Erythroblast (primary cell): Measurements from ENCODE around the gene CASD1.

Source experiments
- DNase-seq, 2 experiments: peaks; one replicate each; lab custom pipeline; 2025; lab: John Stamatoyannopoulos, UW
- GATA1 ChIP-seq: IDR thresholded peaks from 2 replicates; pipeline ENCODE4 v1.6.1; 2011; ENCODE audit warnings: low read depth, mild to moderate bottlenecking, control low read depth, low read length, moderate library complexity
- POLR2A ChIP-seq: IDR thresholded peaks from 2 replicates; pipeline ENCODE4 v1.6.1; 2011; ENCODE audit warnings: mild to moderate bottlenecking, low read length

CASD1 gene

GRCh38 chr7:94532676-94533075 lies 23.1 kb downstream of the CASD1 start:
- DNase-seq = no peak
- no peak for TF ChIP-seq POLR2A
- TF ChIP-seq GATA1 = no peak

- DNase-seq = no peak
- TF ChIP-seq GATA1 (no peak), POLR2A (no peak)
Observed at GRCh38 chr7:94540428-94540827, 30.8 kb downstream of the CASD1 start.

- DNase-seq = no peak
Observed at GRCh38 chr7:94547126-94547525, 37.5 kb downstream of the CASD1 start.

DNA sequence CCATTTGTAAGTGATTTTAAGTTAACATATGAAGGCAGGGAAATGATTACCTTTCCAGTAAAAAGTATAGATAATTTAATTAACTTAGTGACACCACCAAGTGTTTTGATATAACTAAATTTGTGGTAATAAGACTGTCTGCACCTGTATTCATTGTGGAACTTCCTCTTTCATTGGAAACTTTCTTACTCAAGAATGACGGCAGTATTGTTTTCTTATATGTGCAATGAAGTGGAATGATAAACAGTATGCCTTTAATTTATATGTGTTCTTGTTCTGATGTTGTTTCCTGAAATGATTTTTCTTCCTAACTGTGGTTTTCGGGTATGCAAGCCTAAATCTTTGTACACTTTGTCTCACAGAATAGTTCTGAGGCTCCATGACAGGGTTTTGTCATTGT lies 46.4 kb downstream of the CASD1 start:
- no peak for DNase-seq
- TF ChIP-seq POLR2A (no peak), GATA1 (no peak)

More at GRCh38 chr7:94547126-94547525, 37.5 kb downstream of the CASD1 start:
- no peak for TF ChIP-seq GATA1
- TF ChIP-seq POLR2A = no peak

DNA sequence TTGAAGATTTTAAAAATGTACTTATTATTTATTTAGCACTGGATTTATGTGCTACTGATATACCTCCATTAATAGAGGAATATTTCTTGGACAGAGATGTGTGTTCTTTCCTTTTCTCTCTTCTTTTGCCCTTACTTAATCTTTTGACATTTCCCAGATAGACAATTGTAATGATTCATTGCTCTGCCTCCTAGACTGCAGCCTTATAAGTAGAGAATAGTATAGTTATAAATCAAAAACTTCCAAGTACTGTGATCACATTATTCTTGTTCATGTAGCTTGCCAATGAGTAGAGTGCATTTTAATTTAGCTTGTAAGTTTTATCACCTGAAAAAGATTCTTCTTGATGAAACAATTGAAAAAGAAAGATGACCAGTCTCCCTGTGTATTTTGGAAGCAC lies 47.6 kb downstream of the CASD1 start:
- TF ChIP-seq GATA1 = no peak
- TF ChIP-seq POLR2A = no peak
- no peak for DNase-seq

- DNase-seq = no peak
- TF ChIP-seq GATA1 (no peak), POLR2A (no peak)
Observed at GRCh38 chr7:94559972-94560371, 50.4 kb downstream of the CASD1 start.

DNA sequence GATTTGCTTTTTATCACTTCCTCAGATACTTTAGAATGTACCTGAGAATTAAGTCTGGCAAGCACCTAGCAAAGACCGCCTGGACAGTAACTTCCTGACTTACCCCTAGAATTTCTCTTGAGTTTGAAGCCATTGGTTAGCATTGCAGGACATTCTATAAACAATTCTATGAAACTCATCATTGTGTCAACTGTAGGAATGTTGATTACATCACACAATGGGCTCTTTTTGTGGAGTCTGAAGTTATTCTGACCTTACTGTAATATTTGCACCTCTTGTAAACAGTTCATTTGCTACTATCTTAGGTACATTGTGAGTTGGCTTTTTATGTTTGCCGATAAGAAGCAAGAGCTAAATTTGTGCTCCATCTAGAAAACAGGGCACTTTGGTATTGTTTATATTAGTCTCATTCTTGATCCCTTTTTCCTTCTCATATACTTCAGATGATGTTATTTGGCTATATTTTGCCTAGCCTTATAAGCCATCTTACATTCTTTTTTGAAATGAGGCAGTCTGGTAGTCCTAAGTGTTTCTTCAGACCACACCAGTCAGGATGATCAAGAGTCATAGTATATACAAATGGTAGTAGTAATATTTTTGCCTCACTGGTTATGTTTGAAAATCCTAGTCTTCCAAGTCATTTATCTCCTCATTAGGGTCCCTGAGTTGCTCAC lies 52.4 kb downstream of the CASD1 start:
- TF ChIP-seq POLR2A (no peak), GATA1 (no peak)
- DNase-seq = no peak

DNA sequence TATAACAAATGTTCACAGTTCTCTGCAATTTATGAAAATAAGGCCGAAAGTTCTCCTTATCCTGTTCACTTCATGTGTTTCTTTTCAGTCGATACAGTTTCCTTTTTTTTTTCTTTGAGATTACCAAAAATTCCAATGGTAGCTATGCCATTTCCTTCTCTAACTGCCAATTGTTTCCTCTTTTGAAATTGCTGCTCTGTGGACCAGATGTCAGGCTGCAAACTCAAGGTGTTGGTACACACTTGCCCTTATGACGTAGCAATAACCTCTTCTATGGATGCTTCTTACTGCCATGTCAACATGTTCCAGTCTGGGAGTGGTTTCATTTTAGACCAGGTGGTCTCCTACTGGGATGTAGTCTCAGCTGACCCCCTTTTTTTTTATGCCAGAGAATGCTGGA lies 52.9 kb downstream of the CASD1 start:
- no peak for DNase-seq
- TF ChIP-seq POLR2A (no peak), GATA1 (no peak)

DNA sequence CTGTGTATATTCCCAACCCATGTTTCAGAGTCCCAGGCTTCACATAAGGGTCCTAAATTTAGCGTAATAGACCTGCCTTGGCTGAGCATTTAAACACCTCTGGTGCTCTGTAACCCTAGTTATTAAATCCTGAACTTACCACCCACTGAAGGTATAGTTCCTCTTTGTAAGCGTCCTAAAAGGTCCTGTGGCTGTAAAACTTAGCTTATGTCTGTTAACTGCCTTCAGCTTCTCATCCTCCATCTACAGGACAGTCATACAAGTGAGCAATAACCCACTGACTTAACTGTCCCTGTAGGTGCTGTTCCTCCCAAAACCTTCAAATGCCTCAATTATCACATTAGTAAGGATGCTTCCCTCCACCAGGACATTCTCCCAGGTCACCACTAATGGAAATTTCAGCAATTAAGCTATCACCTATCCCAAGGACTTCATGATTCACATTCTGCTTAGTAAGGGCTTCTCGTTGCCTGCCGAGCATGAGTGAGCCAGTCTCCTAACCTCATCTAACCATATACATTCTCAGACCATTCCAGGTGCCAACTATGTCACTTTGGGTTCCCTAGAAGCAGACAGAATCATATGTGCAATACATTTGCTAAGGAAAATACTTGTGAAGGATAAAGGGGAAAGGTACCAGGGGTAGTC lies 55.8 kb downstream of the CASD1 start:
- DNase-seq = no peak
- TF ChIP-seq GATA1 = no peak
- TF ChIP-seq POLR2A = no peak

- DNase-seq = no peak
- no peak for TF ChIP-seq GATA1
- TF ChIP-seq POLR2A = no peak
Observed at GRCh38 chr7:94567396-94567795, 57.8 kb downstream of the CASD1 start.

- no peak for TF ChIP-seq POLR2A
- no peak for TF ChIP-seq GATA1
- no peak for DNase-seq
Observed at GRCh38 chr7:94571816-94572215, 62.2 kb downstream of the CASD1 start.

- TF ChIP-seq POLR2A (no peak), GATA1 (no peak)
- no peak for DNase-seq
Observed at GRCh38 chr7:94575646-94576045, 66.0 kb downstream of the CASD1 start.

- DNase-seq = no peak
- TF ChIP-seq POLR2A = no peak
- TF ChIP-seq GATA1 = no peak
Observed at GRCh38 chr7:94576316-94576715, 66.7 kb downstream of the CASD1 start.

DNA sequence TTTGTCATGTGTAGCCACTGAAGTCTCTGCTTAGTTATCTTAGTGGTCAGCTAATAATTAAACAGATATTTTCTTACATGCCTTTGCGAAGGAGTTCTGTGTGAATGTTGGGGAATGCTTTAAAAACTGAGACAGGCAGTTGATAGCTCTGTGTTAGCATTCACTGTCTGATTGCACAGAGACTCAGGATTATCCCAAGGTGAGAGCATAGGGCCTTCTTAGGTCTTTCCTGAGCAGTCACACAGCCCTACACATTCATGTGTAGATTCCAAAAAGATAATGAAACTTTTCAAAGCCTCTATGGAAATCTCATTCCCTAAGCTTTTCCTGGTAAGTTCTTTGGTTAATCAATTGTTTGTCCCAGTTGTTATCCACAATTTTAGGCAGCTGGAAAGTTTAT lies 67.7 kb downstream of the CASD1 start:
- no peak for DNase-seq
- no peak for TF ChIP-seq GATA1

- TF ChIP-seq GATA1 (no peak), POLR2A (no peak)
- DNase-seq = no peak
Observed at GRCh38 chr7:94578614-94579013, 69.0 kb downstream of the CASD1 start.
